Upper lobe of left lung (tissue), 4 donors: ENCODE results near the gene AXL.

Experiments
- CTCF ChIP-seq, 6 experiments: fragments of 450-650 bp in 4 of 6; fragments of 200-600 bp in 2 of 6; sonication (generic) in 2 of 6; IDR thresholded peaks; one replicate each; pipeline ENCODE4 v1.5.1; 2016 to 2019; ENCODE audit warnings: antibody characterized with exemption in 6 of 6
- POLR2A ChIP-seq, 4 donors: fragments of 450-650 bp; IDR thresholded peaks; one replicate each; pipeline ENCODE4 v1.5.1; 2016 to 2017; ENCODE audit warnings: antibody characterized with exemption in 4 of 4, mild to moderate bottlenecking in 2 of 4
- POLR2AphosphoS5 ChIP-seq, 2 donors: sonication (generic); formaldehyde crosslinking; IDR thresholded peaks; one replicate each; pipeline ENCODE4 v1.5.1; 2017; ENCODE audit warnings: antibody characterized with exemption in 2 of 2

- no peak for TF ChIP-seq CTCF (IDR thresholded peaks at IDR 0.05)
- TF ChIP-seq POLR2A (IDR thresholded peaks at IDR 0.05): peak in 2 of 4 donors; percentile 10 to 30
- TF ChIP-seq POLR2AphosphoS5 (IDR thresholded peaks at IDR 0.05): no peak
Measured at GRCh38 chr19:41302624-41303351, 83.8 kb downstream of the AXL start.
